ENCODE measurements around the gene BRD1.
"Not testable (repeated sequence)": the region's sequence is repeated elsewhere in the genome, so short reads cannot be mapped to it uniquely, and the experiment has no call there.

BRD1 gene

GRCh38 chr22:49852898-49853894 lies 25.5 kb upstream of the BRD1 start, which contains the start of gene ZBED4:
Gene ZBED4, plus strand, starts transcription at chr22:49853844. Its CDS starts 29,819 bp downstream, at chr22:49883663.
- DNase-seq = peak; percentile 93

DNA sequence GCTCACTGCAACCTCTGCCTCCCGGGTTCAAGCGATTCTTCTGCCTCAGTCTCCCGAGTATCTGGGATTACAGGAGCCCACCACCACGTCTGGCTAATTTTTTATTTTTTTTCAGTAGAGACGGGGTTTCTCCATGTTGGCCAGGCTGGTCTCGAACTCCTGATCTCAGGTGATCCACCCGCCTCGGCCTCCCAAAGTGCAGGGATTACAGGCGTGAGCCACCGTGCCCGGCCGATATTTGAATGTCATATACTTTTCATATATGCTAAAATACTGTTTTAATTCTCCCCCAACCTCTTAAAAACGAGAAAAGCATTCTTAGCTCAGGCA lies 24.9 kb upstream of the BRD1 start:
- not testable (repeated sequence) for DNase-seq

DNA sequence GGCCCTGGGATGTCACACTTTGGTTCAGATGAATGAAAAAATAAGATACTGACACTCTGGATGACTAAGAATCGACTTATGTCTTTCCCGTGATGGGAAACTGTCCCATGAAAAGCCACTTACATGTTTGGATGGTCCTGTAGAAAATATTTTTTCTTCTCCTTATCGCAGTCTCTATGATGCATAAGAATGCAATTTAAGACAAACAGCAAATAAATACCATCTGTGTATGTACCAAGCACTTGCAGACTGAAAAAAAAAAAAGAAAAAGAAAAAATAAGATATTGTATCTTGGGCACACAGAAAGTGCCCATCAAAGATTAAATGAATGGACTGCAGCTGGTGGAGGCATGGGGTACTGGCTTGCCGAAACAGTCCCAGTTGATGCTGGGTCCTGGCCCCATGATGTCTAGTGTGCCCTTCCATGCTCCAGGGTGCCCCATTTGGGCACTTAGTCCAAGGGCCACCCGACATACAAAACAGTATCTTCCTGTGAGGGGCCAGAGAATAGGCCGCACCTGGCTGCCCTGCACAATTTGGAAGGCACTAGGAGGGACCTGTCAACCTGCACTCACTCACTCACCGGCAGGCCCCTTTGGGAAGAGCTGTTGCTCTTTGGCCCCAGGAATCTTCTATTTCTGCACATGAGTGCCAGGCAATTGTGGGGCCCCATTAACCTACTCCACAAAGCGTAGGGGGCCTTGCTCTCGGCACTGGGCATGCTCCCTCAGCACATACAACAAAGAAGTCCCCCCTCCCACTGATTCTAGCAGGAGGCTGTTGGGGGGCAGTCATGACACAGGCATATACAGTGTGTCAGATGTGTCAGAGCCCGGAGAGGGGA lies 23.5 kb upstream of the BRD1 start:
- DNase-seq = no peak

DNA sequence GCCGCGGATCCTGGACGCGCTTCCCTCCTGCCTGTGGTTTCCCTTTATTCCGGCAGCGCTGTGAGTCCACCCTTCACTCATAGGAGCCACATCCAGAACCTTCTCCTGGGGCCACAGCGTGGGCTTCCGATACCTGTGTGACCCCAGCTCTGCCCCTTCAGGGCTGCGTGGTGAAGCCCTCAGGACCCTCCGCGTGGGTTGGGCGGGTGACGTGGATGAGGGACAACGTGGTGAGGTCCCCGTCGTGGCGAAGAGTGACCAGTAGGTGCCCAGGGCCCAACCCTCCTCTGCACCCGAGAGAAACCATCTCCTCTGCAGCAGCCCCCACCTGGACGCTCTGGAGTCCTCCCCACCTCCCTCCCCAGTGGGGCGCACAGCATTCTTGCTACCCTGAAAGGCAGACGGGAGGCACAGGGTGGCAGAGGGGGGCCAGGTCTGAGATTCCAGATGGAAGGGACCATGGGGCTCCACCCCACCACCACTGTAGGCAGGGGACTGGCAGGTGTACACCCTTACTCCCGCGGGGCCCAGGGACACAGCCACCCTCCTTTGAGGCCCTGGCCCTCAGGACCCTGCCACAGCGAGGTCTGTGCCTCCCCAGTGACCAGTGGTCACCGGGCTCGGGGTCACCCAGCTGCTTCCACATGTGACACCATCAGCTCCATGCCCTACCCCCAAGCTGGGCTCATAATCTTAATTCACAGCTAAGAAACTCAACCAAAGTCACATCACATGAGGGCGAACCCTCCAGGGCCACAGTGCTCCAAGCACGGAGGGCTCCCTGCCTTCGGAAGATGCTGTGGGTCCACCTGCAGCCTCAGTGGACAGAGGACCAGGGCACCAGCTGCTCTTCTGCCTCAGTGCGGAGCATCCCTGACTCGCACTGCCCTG lies 22.6 kb upstream of the BRD1 start:
- no peak for DNase-seq

DNA sequence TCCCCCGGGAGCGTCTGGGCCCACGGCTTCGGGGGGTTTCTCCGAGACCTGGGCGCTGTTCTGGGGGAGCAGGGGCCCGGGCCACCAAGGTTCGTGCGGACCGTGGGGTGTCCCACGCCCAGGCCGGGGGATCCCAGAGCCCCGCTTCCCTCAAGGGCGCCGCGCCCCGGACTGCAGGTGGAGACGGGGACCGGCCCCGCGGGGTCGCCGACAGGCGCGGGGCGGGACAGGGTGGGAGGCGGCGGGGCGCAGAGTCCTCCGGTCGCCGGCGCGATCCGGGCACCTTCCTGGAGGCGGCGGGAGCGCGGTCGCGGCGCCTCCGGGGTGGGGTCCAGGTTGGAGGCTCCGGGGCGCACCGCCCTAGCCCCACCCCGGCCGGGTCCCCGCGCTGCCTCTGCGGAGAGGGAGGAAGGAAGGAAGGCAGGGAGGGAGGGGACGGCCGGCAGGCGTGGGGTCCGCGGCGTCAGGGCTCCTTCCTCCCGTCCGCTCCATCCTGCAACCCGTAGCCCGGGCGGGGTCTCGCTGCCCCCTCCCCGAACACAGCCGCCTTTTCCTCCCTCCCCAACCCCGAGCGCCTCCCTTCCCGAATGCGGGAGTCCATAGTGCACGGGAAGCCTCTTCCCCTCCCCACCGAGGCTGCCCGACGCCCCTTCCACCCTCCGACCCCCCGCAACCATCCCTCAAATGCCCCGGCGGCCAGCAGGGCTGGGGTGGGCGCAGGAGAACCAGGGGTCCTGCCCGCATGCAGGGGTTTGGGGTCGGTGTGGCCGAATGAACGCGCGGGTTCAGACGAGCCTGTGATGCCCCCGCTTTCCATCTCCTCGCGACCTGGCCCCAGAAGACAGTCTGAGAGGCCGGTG lies 21.7 kb upstream of the BRD1 start:
- no peak for DNase-seq

DNA sequence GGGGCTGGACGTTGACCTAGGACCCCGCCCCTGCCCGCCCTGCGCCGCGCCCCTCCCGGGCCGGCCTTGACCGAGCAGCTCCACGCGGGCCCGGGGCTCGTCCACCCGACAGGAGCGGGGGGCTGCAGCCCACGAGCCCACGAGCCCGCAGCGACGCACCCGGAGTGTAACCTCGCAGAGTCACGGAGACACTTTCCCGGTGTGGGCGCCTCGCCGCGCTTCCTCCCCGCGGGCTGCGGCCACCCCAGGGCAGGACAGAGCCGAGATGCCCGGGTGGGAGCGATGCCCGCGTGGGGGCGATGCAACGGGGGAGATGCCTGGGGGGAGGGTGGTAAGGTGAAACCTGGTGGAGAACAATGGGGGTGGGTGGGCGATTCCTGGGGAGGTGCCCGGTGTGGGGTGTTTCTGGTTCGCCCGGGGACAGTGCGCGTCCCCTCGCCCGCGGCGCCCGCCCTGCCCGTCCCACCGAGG lies 21.1 kb upstream of the BRD1 start:
- DNase-seq = no peak

- DNase-seq = no peak
Observed at GRCh38 chr22:49847751-49848689, 20.3 kb upstream of the BRD1 start.

GRCh38 chr22:49845666-49846459 lies 18.2 kb upstream of the BRD1 start:
- no peak for DNase-seq

- DNase-seq = no peak
Observed at GRCh38 chr22:49845241-49845640, 17.6 kb upstream of the BRD1 start.

DNA sequence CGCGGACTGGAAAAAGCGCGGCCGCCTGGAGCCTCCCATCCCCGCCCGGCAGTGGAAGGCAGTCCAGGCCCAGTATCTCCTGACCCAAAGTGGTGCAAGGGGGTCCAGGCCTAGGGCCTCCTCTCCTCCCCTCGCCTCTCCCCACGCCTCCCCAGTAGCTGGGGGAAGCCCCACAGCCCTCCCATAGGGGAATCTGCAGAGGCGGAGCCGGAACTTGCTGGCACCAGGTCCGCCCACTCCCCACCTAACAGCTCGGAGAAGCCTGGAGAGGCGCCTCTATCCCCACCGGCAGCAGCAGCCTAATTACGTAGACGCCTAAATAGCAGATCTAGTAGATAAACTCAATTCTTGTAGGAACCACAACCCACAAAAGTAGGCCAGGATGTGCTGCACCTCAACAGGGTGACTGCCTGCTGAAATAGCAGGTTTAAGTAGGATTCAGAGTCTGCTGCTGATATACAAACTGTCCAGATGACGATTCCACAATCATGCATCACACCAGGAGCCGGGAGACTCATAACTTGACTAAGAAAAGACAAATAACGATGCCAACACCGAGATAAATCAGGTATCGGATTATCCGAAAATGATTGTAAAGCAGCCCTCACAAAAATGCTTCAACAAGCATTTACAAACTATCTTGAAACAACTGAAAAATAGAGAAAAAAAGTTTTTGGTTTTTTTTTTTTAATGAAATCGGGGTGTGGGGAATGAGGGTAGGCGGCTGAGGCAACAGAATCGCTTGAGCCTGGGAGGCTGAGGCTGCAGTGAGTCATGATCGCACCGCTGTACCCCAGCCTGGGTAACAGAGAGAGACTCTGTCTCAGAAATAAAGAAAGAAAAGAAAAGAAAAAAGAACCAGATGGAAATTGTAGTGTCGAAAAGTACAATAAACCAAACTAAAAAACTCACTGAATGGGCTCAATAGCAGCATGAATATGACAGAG lies 11.4 kb upstream of the BRD1 start:
- DNase-seq = no peak

DNA sequence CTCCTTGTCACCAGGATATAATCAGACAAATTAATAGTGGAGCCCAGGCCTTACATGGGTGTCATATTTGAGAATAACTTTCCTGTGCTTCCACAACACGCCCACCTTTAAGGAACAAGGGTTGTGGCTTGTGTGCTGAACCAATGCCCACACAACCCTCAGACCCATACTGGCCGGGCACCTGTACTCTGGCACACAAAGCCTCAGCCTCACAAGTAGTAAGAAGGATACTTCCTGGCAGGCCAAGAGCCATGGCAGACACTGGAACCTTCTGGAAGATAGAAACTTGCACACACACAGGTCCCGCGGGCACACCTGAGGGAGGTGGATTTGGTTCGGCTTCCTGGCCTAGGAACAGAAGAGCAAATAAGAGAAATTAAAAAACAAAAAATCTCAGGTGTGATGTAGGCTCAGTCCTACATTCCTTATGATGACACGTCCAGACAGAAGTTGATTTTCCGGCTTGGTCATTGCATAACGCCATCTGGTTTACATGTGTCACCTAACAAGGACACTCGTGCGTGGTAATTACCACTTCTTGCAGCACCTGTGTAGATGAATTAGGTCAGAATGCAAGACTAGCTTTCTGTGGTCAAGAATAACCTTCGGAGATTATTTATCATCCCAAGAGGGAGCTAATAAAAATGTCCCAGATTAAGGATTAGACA lies 5.8 kb upstream of the BRD1 start:
- no peak for DNase-seq

DNA sequence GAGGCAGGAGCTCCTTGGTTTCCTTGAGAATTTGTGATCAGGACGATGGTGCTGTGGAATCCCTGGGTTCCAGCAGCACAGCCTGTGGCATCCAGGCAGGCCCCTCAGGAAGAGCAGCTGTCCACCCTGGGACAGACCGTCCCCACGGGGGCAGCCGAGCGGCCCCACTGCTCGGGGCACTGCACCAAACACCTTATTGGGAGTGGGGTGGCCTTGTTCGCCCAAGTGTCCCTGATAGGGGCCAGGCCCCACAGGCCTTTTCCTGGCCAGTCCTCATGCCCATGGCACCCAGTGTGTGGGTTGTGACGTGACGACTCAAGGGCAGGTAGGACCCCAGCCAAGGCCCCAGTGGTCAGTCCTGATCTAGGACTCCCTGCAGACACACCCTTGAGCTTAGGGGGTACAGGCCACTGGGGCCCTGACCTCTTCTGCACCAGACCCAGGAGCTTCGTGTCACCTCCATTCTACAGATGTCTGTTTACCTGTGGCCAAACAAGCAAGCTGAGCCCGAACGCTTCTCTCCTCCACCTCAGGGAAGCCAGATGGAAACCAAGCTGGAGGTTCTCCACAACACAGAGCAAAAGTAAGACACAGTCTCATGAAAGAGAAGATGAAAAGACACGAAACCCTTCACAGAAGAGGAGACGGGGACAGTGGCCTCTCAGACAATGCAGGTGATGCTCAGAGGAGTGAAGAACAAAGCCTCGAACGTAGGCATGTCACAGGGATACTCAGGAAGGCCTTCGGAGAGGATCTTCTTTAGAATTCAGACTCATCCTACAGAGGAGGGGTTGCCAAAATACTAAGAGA lies 1.6 kb upstream of the BRD1 start:
- DNase-seq = no peak

- DNase-seq = no peak
Observed at GRCh38 chr22:49828599-49828965, 909 bp upstream of the BRD1 start.

DNA sequence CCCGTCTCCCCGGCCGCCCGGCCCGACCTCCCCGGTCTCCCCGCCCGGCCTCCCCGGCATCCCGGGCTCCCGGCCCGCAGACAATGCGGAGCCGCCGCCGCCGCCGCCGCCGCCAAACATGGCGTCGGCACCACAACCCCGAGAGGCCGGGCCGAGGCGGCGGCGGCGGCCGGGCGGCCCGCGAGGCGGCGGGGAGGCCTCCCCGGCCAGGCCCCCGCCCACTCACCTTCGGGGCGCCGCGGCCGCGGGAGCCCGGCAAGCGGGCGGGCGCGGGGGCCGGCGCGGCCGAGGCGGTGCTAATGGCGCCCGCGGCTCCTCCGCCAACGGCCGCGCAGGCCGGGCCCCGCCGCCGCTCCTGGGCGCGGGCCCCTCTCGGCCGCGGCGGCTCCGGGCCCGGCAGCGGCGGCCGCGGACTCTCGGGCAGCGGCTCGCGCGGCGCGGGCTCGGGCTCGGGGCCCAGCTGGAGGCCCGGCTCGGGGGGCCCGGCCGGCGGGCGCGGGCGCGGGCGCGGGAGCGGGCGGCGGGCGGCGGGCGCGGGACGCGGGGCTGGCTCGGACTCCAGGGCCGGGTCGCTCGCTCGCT lies 311 bp downstream of the BRD1 start:
- no peak for DNase-seq

- DNase-seq = no peak
Observed at GRCh38 chr22:49826603-49827270, 936 bp downstream of the BRD1 start.
